H1 (cell line): ENCODE data around the gene RTN4RL2. TPM values are rescaled to one million over a fixed set of nuclear protein-coding genes. Genes with fewer than 3 reads are reported as not detected.

Source experiments
- CHD7 ChIP-seq: fragments of 300-600 bp; sonication (generic); IDR thresholded peaks from 2 replicates; pipeline ENCODE4 v1.7.1; 2012; ENCODE audit warnings: low read length, moderate library complexity, mild to moderate bottlenecking, inconsistent platforms; ENCODE audit not compliant: insufficient replicate concordance
- RFX5 ChIP-seq: IDR thresholded peaks from 2 replicates; pipeline ENCODE4 v1.6.1; 2011; ENCODE audit warnings: low read depth, low read length, improper control_type of control experiment, borderline replicate concordance
- polyA plus RNA-seq, 7 experiments: library from polyadenylated mRNA; depleted of rRNA in 3 of 7; stranded (reverse) in 5 of 7; unstranded in 2 of 7; fragments of >200 nt in 5 of 7; fragments of 200-250 nt in 2 of 7; gene quantifications; 1 replicate in 5 of 7; 2 replicates in 1 of 7; 4 replicates in 1 of 7; pipeline versions ENCODE4 v1.2.1 to v1.2.3, GENCODE V29; 2011 to 2013; ENCODE audit warnings: missing spikeins in 2 of 7, mixed read lengths in 2 of 7
- total RNA-seq: library from RNA; stranded (reverse); fragmentation: NEBNext Ultra II Directional; extraction: Animal tissue kit (Norgen Biotek cat#: 25700); gene quantifications from 2 replicates; pipeline ENCODE4 v1.2.1, GENCODE V29; 2021

The RTN4RL2 gene
- total and polyA plus RNA-seq, 2 of the 8 experiments (the other 6 are each of a cell fraction or from before 2014, with no cell fraction given): 11.4 to 23.7 TPM

- TF ChIP-seq CHD7: no peak
- no peak for TF ChIP-seq RFX5
Observed at GRCh38 chr11:57497303-57498247, 37.2 kb downstream of the RTN4RL2 start (continued).
